Mesothelial cell of epicardium (in vitro differentiated cells): ENCODE results near the gene P2RX5. TPM values are rescaled to one million over a fixed set of nuclear protein-coding genes. Genes with fewer than 3 reads are reported as not detected.

Experiments used
- DNase-seq, 2 experiments: peaks; one replicate each; pipeline ENCODE4 v3.0.0; 2021; ENCODE audit warnings: low spot score in 2 of 2; ENCODE audit not compliant: unreplicated experiment in 2 of 2
- H3K27ac Mint-ChIP-seq: 2 replicates; pipeline ENCODE4 v1.8.0; 2021; ENCODE audit warnings: mixed read lengths
- H3K27me3 Mint-ChIP-seq: 2 replicates; pipeline ENCODE4 v1.8.0; 2021; ENCODE audit warnings: low read depth, mixed read lengths
- H3K36me3 Mint-ChIP-seq: 2 replicates; pipeline ENCODE4 v1.8.0; 2021; ENCODE audit warnings: mixed read lengths
- H3K4me1 Mint-ChIP-seq: 2 replicates; pipeline ENCODE4 v1.8.0; 2021; ENCODE audit warnings: mixed read lengths
- H3K4me3 Mint-ChIP-seq: 2 replicates; pipeline ENCODE4 v1.8.0; 2021; ENCODE audit warnings: mild to moderate bottlenecking, moderate library complexity, mixed read lengths
- H3K9me3 Mint-ChIP-seq: 2 replicates; pipeline ENCODE4 v1.8.0; 2021; ENCODE audit warnings: mixed read lengths
- total RNA-seq: library from RNA; stranded (reverse); gene quantifications from 3 replicates; pipeline ENCODE4 v1.2.1, GENCODE V29; 2021
- TF ChIP-seq, protein P1 (sequence below): fragments of 200-600 bp; sonication (generic); IDR thresholded peaks from one replicate; pipeline ENCODE4 v1.5.0; 2021; ENCODE audit warnings: antibody characterized with exemption; ENCODE audit not compliant: unreplicated experiment

The P2RX5 gene
- total RNA-seq, 1 donor from 2014 or later = 0.18 TPM

DNA sequence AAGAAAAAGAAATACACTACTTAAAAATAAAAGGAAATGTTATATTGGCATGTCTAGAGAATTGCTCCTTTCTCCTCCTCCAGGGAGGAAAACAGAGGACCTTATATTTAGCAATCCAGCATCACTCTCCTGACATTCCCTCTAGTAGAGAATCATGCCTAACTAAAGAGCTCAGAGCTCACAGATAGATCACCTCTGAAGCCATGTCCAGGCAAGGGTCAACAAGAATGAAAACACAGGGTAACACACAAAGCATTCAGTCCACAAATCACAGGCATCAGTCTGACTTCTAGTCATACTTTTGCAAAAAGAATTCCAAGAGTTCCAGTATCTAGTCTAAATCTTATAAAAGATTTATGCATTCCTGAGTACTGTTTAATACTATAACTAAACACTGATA lies 23.3 kb upstream of the P2RX5 start:
- Mint-ChIP-seq H3K27ac (no peak overlapping the region), H3K4me3 (no peak overlapping the region), H3K36me3 (peaks cover 18% of the 10 kb centered on the region), H3K27me3 (no peaks in the 10 kb centered on the region), H3K9me3 (no peaks in the 10 kb centered on the region), H3K4me1 (peaks cover 8% of the 10 kb centered on the region)
- no peak for DNase-seq
- TF ChIP-seq, protein P1, sequence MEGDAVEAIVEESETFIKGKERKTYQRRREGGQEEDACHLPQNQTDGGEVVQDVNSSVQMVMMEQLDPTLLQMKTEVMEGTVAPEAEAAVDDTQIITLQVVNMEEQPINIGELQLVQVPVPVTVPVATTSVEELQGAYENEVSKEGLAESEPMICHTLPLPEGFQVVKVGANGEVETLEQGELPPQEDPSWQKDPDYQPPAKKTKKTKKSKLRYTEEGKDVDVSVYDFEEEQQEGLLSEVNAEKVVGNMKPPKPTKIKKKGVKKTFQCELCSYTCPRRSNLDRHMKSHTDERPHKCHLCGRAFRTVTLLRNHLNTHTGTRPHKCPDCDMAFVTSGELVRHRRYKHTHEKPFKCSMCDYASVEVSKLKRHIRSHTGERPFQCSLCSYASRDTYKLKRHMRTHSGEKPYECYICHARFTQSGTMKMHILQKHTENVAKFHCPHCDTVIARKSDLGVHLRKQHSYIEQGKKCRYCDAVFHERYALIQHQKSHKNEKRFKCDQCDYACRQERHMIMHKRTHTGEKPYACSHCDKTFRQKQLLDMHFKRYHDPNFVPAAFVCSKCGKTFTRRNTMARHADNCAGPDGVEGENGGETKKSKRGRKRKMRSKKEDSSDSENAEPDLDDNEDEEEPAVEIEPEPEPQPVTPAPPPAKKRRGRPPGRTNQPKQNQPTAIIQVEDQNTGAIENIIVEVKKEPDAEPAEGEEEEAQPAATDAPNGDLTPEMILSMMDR = no peak

DNA sequence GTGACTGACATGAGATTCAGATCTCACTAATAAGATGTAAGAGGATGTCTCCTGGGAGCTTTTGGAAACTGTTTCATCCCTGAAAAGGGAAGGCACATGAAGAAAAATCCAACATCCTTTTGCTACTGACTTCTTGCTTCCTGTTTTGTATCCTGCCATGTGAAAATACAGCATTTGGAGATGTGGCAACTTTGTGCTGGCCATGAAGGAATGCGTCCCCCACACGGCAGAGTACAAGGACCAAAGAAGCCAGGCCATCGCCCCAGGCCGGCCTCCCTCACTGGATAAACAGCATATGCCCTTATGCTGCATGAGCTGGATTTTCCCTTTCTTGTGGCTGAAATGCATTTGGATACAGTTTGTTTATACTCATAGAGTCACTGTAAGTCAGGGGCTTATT lies 22.2 kb upstream of the P2RX5 start:
- H3K36me3 Mint-ChIP-seq = peaks cover 18% of the 10 kb centered on the region
- H3K9me3 Mint-ChIP-seq = no peaks in the 10 kb centered on the region
- peaks cover 8% of the 10 kb centered on the region for H3K4me1 Mint-ChIP-seq

DNA sequence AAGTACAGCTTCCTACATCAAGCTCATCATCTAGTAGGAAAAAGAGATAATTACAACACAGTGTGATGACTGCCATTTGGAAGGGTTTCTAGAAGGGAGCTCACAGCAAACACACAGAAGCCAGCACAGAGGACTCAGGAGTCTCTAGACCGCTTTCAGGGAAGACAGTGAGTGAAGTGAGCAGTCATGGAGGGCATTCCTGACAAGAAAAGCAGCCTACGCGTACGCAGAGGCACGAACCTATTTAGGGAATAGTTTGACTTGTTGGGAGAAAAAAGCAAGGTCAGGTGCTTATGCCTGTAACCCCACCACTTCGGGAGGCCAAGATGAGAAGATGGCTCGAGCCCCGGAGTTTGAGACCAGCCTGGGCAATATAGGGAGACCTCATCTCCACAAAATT lies 19.3 kb upstream of the P2RX5 start:
- Mint-ChIP-seq H3K36me3 (peaks cover 20% of the 10 kb centered on the region), H3K4me3 (no peak overlapping the region), H3K9me3 (no peaks in the 10 kb centered on the region), H3K27ac (no peak overlapping the region), H3K4me1 (no peaks in the 10 kb centered on the region), H3K27me3 (no peaks in the 10 kb centered on the region)
- no peak for DNase-seq
- TF ChIP-seq, protein P1 = no peak

More for the DNA sequence above, 22.2 kb upstream of the P2RX5 start:
- Mint-ChIP-seq H3K27ac (no peak overlapping the region), H3K27me3 (no peaks in the 10 kb centered on the region), H3K4me3 (no peak overlapping the region)
- DNase-seq = no peak
- TF ChIP-seq, protein P1 = no peak

DNA sequence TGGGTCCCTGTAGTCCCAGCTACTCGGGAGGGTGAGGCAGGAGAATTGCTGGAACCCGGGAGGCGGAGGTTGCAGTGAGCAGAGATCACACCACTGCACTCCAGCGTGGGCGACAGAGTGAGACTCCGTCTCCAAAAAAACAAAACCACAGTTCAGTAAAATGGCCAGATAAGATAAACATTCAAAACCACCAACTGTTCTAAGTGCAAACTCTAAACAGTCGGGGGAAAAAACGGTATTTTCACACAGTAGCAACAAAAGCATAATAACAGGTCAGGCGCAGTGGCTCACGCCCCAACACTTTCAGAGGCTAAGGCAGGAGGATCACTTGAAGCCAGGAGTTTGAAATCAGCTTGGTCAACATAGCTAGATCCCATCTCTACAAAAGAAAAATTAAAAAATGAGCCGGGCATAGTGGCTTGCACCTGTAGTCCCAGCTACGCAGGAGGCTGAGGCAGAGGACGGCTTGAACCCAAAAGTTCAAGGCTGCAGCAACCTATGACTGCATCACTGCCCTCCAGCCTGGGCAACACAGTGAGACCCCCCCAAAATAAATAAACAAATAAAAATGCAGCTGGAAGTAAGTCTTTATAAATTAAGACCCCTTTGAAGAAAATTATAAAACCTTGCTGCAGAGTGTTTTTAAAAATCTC lies 17.0 kb upstream of the P2RX5 start:
- Mint-ChIP-seq H3K4me1 (no peaks in the 10 kb centered on the region), H3K36me3 (peaks cover 14% of the 10 kb centered on the region), H3K4me3 (no peak overlapping the region), H3K27ac (no peak overlapping the region), H3K9me3 (no peaks in the 10 kb centered on the region), H3K27me3 (no peaks in the 10 kb centered on the region)
- no peak for DNase-seq
- TF ChIP-seq, protein P1 = no peak

DNA sequence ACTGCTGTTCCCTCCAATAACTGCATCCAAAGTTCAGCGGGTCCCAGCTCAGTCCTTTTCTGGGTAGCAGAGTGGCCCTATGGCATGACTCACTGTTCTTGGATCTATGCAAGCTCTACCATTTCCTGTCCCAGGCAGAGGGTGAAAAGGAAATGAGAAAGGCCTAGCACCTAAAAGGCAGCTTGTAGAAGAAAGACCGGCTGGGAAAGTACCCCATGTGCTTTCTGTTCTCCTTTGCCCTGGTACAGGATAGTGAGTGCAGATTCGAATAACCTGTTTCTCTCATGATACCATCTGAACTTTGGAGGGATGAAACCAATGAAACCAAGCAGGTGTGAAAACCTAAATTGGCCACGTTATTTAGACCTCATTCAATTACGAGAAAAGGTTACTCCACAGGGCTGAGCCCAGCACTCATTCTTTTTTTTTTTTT lies 15.0 kb upstream of the P2RX5 start:
- Mint-ChIP-seq H3K27ac (no peak overlapping the region), H3K27me3 (no peaks in the 10 kb centered on the region), H3K9me3 (no peaks in the 10 kb centered on the region), H3K36me3 (peaks cover 10% of the 10 kb centered on the region), H3K4me3 (no peak overlapping the region), H3K4me1 (no peaks in the 10 kb centered on the region)
- TF ChIP-seq, protein P1 = no peak
- no peak for DNase-seq
